OCI-LY7 (cell line): Measurements from ENCODE around the gene GATAD2A. TPM values are rescaled to one million over a fixed set of nuclear protein-coding genes. Genes with fewer than 3 reads are reported as not detected.

ENCODE experiments used
- BruUV-seq: library from RNA; stranded (reverse); fragments of 400-500 nt; replicated peaks from 2 replicates; lab custom pipeline; 2021; lab: Mats Ljungman, UMichigan
- CTCF ChIA-PET: fragments of 300-600 bp; sonication (Branson Sonifier 250); formaldehyde crosslinking; loops from one replicate; lab custom pipeline; 2022; ENCODE audit warnings: antibody characterized with exemption; ENCODE audit not compliant: unreplicated experiment; lab: Charles Lee
- POLR2A ChIA-PET: fragments of 300-600 bp; sonication (Branson Sonifier 250); formaldehyde crosslinking; loops from one replicate; lab custom pipeline; 2022; ENCODE audit warnings: antibody characterized with exemption; lab: Charles Lee
- DNase-seq: peaks from one replicate; pipeline ENCODE4 v3.0.0-alpha.2; 2015; ENCODE audit warnings: low spot score
- H2AFZ ChIP-seq: fragments of 200-600 bp; sonication (generic), shearing (Covaris generic); 2 replicates; pipeline ENCODE4 v1.6.1; 2014; ENCODE audit warnings: mild to moderate bottlenecking, antibody characterized with exemption, low read length, moderate library complexity
- H3K27ac ChIP-seq: fragments of 200-600 bp; sonication (generic); 2 replicates; pipeline ENCODE4 v1.5.1; 2014; ENCODE audit warnings: mixed run types, low read depth, mild to moderate bottlenecking, moderate library complexity, low read length, inconsistent platforms; ENCODE audit not compliant: poor library complexity, severe bottlenecking
- H3K36me3 ChIP-seq: fragments of 200-600 bp; sonication (generic); 2 replicates; pipeline ENCODE4 v1.6.1; 2014; ENCODE audit warnings: mild to moderate bottlenecking, antibody characterized with exemption, low read length, moderate library complexity, mixed read lengths; ENCODE audit not compliant: insufficient read depth
- H3K4me1 ChIP-seq: fragments of 200-600 bp; sonication (generic); 2 replicates; pipeline ENCODE4 v1.5.1; 2014; ENCODE audit warnings: mild to moderate bottlenecking, low read length; ENCODE audit not compliant: insufficient read depth, poor library complexity, severe bottlenecking
- H3K4me2 ChIP-seq: fragments of 200-600 bp; sonication (generic); 2 replicates; pipeline ENCODE4 v1.6.1; 2014; ENCODE audit warnings: mild to moderate bottlenecking, low read length
- H3K4me3 ChIP-seq: fragments of 200-600 bp; sonication (generic); 2 replicates; pipeline ENCODE4 v1.5.1; 2014; ENCODE audit warnings: mild to moderate bottlenecking, low read depth, low read length; ENCODE audit not compliant: poor library complexity, severe bottlenecking
- H3K79me2 ChIP-seq: fragments of 200-600 bp; sonication (generic); 2 replicates; pipeline ENCODE4 v1.6.1; 2016; ENCODE audit warnings: low read depth, mild to moderate bottlenecking, low read length, moderate library complexity, mixed read lengths; ENCODE audit not compliant: insufficient read depth
- H3K9me2 ChIP-seq: fragments of 200-600 bp; sonication (generic); 2 replicates; pipeline ENCODE4 v1.6.1; 2016; ENCODE audit warnings: mild to moderate bottlenecking, low read length, mixed read lengths; ENCODE audit not compliant: insufficient read depth
- H3K9me3 ChIP-seq: fragments of 200-600 bp; sonication (generic); 2 replicates; pipeline ENCODE4 v1.6.1; 2014; ENCODE audit warnings: mild to moderate bottlenecking, mixed run types, low read length, mixed read lengths
- H4K20me1 ChIP-seq: fragments of 200-600 bp; sonication (generic); 2 replicates; pipeline ENCODE4 v1.6.1; 2014; ENCODE audit warnings: mild to moderate bottlenecking, antibody characterized with exemption, low read length, moderate library complexity, mixed read lengths; ENCODE audit not compliant: insufficient read depth
- EZH2phosphoT487 ChIP-seq: fragments of 200-600 bp; sonication (generic); IDR thresholded peaks from 2 replicates; pipeline ENCODE4 v1.6.1; 2018; ENCODE audit warnings: low read depth, borderline replicate concordance, mild to moderate bottlenecking, mixed run types, antibody characterized with exemption, low read length, moderate library complexity, mixed read lengths
- intact Hi-C: fragments of 100-400 bp; cut with micrococcal nuclease; formaldehyde crosslinking; loops from one replicate; pipeline ENCODE4 v1.10.0; 2022; ENCODE audit not compliant: unreplicated experiment
- total RNA-seq, 2 experiments: library from RNA; depleted of rRNA in 1 of 2; stranded (reverse); fragments of >200 nt in 1 of 2; shearing (Covaris generic) in 1 of 2; gene quantifications; 2 replicates each; pipeline ENCODE4 v1.2.3, GENCODE V29; 2014 to 2022
- TF ChIP-seq, protein P1 (sequence below): fragments of 200-600 bp; sonication (generic); conservative IDR thresholded peaks from 2 replicates; pipeline ENCODE4 v1.5.1; 2014; ENCODE audit warnings: mild to moderate bottlenecking, antibody characterized with exemption, low read length, moderate library complexity, mixed read lengths

The GATAD2A gene
- total RNA-seq, 2 experiments from 2014 or later, result 62.8 to 156 TPM

DNA sequence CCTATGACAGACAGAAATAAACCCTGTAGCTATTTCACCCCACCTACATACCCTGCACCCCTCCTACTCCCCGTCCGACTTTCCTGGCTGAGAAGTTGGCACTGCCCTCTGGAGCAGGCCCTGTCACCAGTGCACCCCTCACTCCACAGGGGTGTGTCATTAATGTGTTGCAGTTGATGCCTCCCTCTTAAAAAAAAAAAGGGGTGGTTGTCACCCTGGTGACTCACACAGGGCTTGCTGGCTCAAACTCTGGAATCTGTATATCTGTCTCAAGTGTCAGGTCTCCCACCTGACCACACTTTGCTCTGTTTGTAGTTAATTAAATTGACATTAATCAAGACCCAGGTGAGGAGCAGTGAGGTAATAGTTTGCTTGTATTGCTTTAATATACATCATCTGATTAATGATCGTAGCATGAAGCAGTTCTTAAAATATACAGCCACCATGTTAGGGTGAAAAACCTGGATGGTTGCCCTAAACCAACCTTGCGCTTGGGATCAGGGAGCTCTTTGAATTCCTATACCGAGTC lies 2.0 kb upstream of the GATAD2A start:
- BruUV-seq, result no TSS peak
- H3K9me3 ChIP-seq, result no peaks in the 10 kb centered on the region
- ChIA-PET POLR2A (no interaction called here), CTCF (no interaction called here)
- intact Hi-C loops, result loop anchor here (10.0 kb wide), 2 partner anchors 71 to 261 kb away; partner anchors contain the start of genes ATP13A1 and ZNF101
- no peak overlapping the region for H2AFZ ChIP-seq
- H3K4me3 ChIP-seq, result no peak overlapping the region
- peaks cover 40% of the 10 kb centered on the region for H3K4me1 ChIP-seq
- H3K4me2 ChIP-seq, result no peak overlapping the region
- H4K20me1 ChIP-seq, result peaks cover 16% of the 10 kb centered on the region
- H3K9me2 ChIP-seq, result no peaks in the 10 kb centered on the region
- TF ChIP-seq, protein P1, sequence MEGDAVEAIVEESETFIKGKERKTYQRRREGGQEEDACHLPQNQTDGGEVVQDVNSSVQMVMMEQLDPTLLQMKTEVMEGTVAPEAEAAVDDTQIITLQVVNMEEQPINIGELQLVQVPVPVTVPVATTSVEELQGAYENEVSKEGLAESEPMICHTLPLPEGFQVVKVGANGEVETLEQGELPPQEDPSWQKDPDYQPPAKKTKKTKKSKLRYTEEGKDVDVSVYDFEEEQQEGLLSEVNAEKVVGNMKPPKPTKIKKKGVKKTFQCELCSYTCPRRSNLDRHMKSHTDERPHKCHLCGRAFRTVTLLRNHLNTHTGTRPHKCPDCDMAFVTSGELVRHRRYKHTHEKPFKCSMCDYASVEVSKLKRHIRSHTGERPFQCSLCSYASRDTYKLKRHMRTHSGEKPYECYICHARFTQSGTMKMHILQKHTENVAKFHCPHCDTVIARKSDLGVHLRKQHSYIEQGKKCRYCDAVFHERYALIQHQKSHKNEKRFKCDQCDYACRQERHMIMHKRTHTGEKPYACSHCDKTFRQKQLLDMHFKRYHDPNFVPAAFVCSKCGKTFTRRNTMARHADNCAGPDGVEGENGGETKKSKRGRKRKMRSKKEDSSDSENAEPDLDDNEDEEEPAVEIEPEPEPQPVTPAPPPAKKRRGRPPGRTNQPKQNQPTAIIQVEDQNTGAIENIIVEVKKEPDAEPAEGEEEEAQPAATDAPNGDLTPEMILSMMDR, result no peak
- no peak for TF ChIP-seq EZH2phosphoT487
- DNase-seq, result no peak
- H3K79me2 ChIP-seq, result peaks cover 49% of the 10 kb centered on the region
- H3K27ac ChIP-seq, result no peak overlapping the region
- H3K36me3 ChIP-seq, result peaks cover 8% of the 10 kb centered on the region; the same call in 1 of the 2 replicates

DNA sequence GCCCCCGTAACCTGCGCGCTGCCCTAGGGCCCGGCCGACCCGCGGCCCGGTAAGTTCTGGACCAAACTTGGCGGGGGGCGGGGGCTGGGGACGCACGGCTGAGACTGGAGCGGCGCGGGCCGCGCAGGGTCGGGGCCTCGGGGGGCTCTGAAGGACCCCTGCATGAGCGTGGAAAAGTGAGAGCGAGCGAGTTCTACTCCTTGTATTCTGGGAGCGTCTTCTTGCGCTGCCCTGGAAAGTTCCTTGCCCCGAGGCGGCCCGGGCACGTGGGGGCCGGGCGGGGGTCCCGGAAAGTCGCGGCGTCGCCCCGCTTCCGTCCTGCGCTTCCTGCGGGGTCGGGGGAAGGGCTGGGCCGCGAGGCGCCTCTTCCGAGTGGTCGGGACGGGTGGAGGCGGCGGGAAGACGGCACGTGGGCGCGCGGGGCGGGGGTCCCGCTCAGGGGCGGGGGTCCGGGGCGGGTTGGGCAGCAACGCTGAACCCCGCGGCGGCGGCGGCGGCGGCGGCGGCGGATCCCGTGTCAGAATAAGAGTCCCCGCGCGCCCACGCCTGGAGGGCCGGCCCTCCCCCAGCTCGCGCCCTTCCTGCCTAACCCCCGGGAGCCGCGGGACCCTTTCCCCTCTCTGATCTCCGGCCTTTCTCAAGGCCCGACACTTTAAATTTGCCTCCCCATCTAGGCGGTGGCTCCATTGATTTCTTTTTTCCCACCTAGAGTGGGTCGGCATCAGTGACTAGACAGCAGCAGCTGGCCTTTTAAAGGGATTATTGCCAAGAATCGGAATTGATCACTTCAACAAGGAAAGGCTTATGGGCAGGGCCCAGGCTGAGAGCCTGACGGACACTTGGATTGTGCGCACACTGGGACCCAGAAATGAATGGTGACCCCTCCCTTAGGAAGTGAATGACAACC lies 749 bp downstream of the GATAD2A start:
- Histone ChIP-seq H3K9me2 (no peaks in the 10 kb centered on the region), H3K4me1 (peaks cover 45% of the 10 kb centered on the region), H3K79me2 (peaks cover 66% of the 10 kb centered on the region), H3K4me3 (peak overlapping the region; percentile 80), H3K36me3 (peaks cover 20% of the 10 kb centered on the region), H3K27ac (peak overlapping the region; percentile 61), H3K9me3 (no peaks in the 10 kb centered on the region), H4K20me1 (peaks cover 35% of the 10 kb centered on the region), H3K4me2 (peak overlapping the region; percentile 94), H2AFZ (no peak overlapping the region)
- BruUV-seq, result no TSS peak
- ChIA-PET POLR2A (interaction anchor here (0.8 to 1.5 kb wide), 3 partner anchors 12 to 31 kb away, joined by 4 to 13 read pairs (median 9); no protein-coding TSS in a partner anchor), CTCF (no interaction called here)
- intact Hi-C loops, result loop anchor here (1.0 to 10.0 kb wide), 4 partner anchors 21 to 259 kb away; partner anchors contain the start of genes ATP13A1, BORCS8, RFXANK and ZNF101
- peak; percentile 52 for DNase-seq
- no peak for TF ChIP-seq EZH2phosphoT487
- TF ChIP-seq, protein P1, result no peak
